HG03432 (cell line): ENCODE results near the gene GCSH.
A peak's percentile ranks its signal among the peaks of the same experiment; 100 is the strongest.
"Not testable (repeated sequence)": the region's sequence is repeated elsewhere in the genome, so short reads cannot be mapped to it uniquely, and the experiment has no call there.

Source experiments
- ATAC-seq: cut with Tn5 transposase; IDR thresholded peaks from one replicate; pipeline ENCODE4 v1.9.1; 2021; ENCODE audit warnings: mild to moderate bottlenecking, moderate library complexity; ENCODE audit not compliant: unreplicated experiment

GCSH gene

DNA sequence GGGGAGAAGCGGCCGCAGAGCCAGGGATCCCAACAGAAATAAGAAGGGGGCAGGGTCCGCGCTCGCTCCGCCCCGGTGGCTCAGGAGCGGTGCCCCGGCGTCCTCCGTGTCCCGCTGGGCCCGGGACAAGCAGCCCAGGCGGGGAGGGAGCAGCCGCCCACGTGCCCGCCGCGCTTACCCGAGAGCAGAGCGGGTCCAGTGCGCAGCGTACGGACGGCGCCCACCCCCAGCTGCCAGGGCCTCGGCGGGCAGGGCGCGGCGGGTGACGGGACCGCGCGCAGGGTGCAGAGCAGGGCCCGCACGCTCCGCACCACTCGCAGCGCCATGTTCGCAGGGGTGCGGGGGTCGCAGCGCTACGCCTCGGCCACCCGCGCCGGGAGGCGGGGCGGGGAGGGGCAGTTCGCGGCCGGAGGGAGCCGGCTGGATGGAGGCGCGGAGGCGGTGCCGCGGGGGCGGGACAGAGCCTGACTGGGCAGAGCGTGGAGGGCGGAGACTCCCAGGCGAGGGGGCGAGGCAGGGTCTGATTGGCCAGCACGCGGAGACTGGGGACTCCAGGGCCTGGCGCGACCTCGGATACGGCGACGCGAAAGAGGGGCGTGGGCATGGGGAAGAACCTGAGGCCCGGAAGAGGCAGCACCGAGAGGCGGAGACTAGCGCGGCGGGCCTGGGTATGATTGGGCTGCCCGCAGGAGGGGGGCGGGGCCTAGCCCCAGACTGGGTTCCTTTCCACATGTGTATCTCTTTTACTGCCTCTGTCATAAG lies at the start of gene GCSH:
Gene GCSH, minus strand, starts transcription at position 443 of the 762 bp plus-strand sequence. Its CDS starts 117 bp downstream, at position 326.
- ATAC-seq: peak; percentile 99

DNA sequence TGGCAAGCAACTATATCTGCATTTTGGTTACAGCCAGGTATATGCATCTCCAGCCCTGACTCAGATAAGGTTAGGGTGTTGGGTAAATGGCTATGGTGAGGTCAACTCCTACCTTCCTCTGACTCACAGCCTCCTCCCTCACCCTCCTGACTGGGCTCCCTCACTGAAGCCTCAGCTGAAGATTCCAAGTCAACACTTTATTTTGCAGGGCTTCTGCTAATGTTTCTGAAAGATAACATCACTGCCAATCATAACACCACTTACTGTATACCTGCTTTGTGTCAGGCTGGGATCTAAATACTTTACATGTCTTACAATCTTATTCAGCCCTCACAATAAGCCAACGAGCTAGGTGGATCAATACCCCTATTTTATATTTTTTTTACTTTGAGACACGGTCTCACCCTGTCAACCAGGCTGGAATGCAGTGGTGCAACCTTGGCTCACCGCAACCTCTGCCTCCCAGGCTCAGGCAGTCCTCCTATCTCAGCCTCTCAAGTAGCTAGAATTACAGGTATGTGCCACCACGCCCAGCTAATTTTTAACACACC lies 47.8 kb upstream of the GCSH start:
- ATAC-seq: no peak

DNA sequence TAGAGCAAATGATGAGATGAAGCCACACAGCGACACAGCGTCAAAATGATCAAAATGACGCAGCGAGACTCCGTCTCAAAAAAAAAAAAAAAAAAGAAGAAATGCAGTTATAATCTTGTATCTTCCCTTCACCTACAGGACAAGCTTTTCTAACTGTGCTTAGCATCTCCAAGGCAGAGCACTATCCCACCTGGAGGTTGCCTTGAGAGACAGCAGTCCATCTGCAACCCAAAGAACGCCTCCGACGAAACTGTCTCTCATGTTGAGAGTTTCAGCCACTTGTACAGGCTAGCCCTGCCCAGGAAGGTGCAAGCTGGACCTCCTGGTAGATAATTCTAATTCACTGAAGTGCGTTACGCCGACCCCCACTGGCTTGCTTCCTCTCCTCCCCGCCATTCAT lies 46.7 kb upstream of the GCSH start:
- no peak for ATAC-seq

GRCh38 chr16:81140930-81141780 lies 45.0 kb upstream of the GCSH start:
- ATAC-seq: no peak

- no peak for ATAC-seq
Measured at GRCh38 chr16:81138831-81139557, 42.8 kb upstream of the GCSH start.

GRCh38 chr16:81137754-81138153 lies 41.6 kb upstream of the GCSH start:
- no peak for ATAC-seq

- ATAC-seq: no peak
Measured at GRCh38 chr16:81136390-81137335, 40.5 kb upstream of the GCSH start.

DNA sequence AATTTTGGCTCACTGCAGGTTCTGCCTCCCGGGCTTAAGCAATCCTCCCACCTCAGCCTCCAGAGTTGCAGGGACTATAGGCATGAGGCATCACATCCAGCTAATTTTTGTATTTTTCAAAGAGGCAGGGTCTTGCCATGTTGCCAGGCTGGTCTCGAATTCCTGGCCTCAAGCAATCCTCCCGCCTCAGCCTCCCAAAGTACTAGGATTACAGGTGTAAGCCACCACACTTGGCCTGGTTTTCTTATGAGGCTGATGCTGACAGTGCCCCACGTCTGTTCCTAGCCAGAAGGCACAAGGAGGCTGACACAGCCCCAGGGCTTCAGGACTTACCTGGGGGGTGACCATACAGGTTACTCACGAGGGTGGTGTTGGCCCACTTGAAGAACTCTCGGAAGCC lies 33.9 kb upstream of the GCSH start:
- ATAC-seq: no peak

- ATAC-seq: no peak
Measured at GRCh38 chr16:81128726-81129524, 32.7 kb upstream of the GCSH start.

DNA sequence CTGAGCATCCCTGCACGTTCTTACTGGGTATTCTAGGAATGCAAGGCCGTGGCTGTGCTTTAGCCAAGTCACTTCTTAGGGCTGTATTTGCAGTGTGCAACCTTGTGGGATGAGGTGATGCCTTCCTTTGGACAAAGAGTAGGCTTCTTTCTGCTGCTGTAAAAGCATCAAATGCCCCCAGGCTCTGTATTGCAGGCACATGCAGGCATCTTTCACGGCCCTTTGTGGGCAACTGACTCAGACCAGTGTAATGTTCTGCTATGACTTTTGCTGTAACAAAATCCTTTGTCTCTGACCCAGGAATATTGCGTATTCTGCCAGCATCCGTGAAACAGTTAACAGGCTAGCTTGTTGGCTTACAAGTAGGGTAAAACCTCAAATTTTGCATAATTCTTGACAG lies 30.9 kb upstream of the GCSH start:
- no peak for ATAC-seq

DNA sequence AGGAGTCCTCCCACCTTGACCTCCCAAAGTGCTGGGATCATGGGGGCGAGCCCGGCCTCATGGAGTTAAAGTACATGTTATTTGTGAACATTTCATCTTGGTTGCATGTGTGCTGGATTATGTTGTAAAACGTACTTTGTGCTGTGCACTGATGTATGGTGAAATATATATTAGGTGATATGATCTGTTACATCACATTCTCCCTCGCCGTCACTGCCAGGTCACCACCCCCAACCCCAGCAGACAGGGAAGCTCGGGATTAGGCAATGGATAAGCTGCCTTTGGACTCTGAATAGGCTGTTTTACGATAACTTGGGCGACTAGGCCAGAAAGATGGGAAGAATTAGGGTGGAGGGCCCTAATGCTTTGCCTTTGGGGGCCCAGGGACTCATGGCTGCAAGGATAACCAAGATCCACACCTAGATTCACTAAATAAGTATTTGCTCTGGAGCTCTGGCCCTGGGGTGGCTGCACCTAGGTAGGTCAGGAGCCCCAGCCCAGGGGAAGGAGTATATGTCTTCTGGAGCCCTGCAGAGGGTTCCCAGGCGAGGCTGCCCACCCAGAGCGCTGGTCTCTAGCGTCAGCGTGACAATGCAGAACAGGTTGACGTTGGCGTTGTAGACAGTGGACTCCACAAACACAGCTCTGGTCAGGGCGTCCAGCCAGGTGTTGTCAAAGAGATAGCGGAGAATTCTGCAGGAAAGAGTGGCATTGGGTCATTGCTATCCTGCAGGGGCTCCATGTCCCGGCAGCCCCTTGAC lies 27.1 kb upstream of the GCSH start:
- no peak for ATAC-seq

DNA sequence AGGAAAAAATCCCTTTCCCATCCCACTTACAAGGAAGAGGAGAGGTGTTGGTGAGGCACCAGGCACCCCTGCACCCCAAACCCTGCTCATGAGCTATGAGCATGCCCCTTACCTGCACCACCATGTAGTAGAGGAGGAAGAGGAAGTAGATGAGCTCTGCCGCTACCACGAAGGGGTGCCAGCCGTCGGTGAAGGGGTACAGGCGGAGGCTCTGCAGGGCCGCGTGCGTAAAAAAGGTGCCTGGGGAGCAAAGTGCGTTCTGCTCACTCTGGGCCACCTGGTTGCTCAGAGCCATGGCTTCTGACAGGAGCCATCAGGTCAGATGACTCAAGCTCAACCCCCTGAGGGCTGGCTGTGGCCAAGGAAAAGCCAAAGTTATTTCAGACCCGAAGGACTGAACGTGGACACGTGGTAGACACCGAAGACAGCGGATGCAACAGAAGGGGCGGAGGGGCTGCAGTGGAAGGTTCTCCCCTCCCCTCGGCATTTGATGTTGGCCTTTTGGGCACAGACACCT lies 25.3 kb upstream of the GCSH start:
- no peak for ATAC-seq

- ATAC-seq: no peak
Measured at GRCh38 chr16:81117436-81117835, 21.2 kb upstream of the GCSH start.

DNA sequence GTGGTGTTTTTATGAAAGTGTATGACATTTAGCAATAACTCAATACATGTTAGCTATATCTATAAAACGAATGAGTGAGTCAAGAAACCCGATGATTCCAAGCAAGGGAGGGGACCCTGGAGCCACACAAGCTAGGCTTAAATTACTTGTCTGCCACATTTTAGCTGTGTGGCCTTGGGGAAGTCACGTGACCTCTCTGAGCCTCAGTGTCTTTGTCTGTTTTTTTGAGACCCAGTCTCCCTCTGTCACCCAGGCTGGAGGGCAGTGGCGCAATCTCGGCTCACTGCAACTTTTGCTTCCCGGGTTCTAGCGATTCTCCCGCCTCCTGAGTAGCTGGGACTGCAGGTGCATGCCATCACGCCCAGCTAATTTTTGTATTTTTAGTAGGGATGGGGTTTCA lies 20.1 kb upstream of the GCSH start:
- ATAC-seq: no peak

- no peak for ATAC-seq
Measured at GRCh38 chr16:81112453-81112852, 16.3 kb upstream of the GCSH start.

DNA sequence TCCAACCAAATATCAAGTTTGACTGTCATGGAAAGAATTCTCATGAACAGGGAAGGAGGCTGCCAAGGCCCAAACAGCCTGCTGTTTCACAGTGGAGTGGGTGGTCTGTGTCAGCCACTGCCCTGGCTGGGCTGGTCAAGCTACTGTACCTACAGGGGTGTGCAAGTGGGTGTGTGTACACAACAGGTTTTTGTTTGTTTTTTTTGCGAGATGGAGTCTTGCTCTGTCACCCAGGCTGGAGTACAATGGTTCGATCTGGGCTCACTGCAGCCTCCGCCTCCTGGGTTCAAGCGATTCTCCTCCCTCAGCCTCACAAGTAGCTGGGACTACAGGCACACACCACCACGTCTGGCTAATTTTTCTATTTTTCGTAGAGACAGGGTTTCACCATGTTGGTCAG lies 13.1 kb upstream of the GCSH start:
- not testable (repeated sequence) for ATAC-seq

- ATAC-seq: no peak
Measured at GRCh38 chr16:81107511-81107910, 11.3 kb upstream of the GCSH start.

- ATAC-seq: no peak
Measured at GRCh38 chr16:81106826-81107503, 10.8 kb upstream of the GCSH start.
